A673 (cell line): ENCODE measurements around the gene MYO5B.

Experiments
- CTCF ChIP-seq: fragments of 300-800, 200-600 bp; sonication (generic); conservative IDR thresholded peaks from 2 replicates; pipeline ENCODE4 v1.5.1; 2017; ENCODE audit warnings: low read depth, mild to moderate bottlenecking, antibody characterized with exemption, low read length, moderate library complexity, mixed read lengths
- EZH2 ChIP-seq: fragments of 200-600 bp; sonication (generic); IDR thresholded peaks from 2 replicates; pipeline ENCODE4 v1.6.1; 2017; ENCODE audit warnings: borderline replicate concordance, low read depth, mild to moderate bottlenecking, mixed read lengths, antibody characterized with exemption, low read length; ENCODE audit not compliant: poor library complexity, severe bottlenecking

- TF ChIP-seq CTCF: no peak
- TF ChIP-seq EZH2: no peak
Measured at GRCh38 chr18:49839012-49839411, 355.9 kb downstream of the MYO5B start.
